ENCODE measurements around the gene CRHR2.

The CRHR2 gene

GRCh38 chr7:30683306-30683705 is 1.1 kb upstream of the CRHR2 start:
- no peak for TF ChIP-seq CTCF (IDR thresholded peaks at IDR 0.05; ENCODE audit: low read depth, low read length)
- no peak for DNase-seq (ENCODE audit: extremely low read depth, low read depth)

GRCh38 chr7:30681815-30682211 is 443 bp downstream of the CRHR2 start:
- DNase-seq (ENCODE audit: extremely low read depth, low read depth), result no peak
- TF ChIP-seq CTCF (IDR thresholded peaks at IDR 0.05; ENCODE audit: low read depth, low read length), result no peak

- DNase-seq (ENCODE audit: extremely low read depth, low read depth), result no peak
- TF ChIP-seq CTCF (IDR thresholded peaks at IDR 0.05; ENCODE audit: low read depth, low read length), result no peak
Measured at GRCh38 chr7:30681331-30681797, 892 bp downstream of the CRHR2 start.

GRCh38 chr7:30679664-30680063 is 2.6 kb downstream of the CRHR2 start:
- no peak for TF ChIP-seq CTCF (IDR thresholded peaks at IDR 0.05; ENCODE audit: low read depth, low read length)
- DNase-seq (ENCODE audit: extremely low read depth, low read depth), result no peak

- no peak for DNase-seq (ENCODE audit: extremely low read depth, low read depth)
- no peak for TF ChIP-seq CTCF (IDR thresholded peaks at IDR 0.05; ENCODE audit: low read depth, low read length)
Measured at GRCh38 chr7:30678805-30679204, 3.5 kb downstream of the CRHR2 start.

- no peak for TF ChIP-seq CTCF (IDR thresholded peaks at IDR 0.05; ENCODE audit: low read depth, low read length)
- no peak for DNase-seq (ENCODE audit: extremely low read depth, low read depth)
Measured at GRCh38 chr7:30674876-30675275, 7.4 kb downstream of the CRHR2 start.

GRCh38 chr7:30674420-30674819 is 7.8 kb downstream of the CRHR2 start:
- DNase-seq (ENCODE audit: extremely low read depth, low read depth), result no peak
- TF ChIP-seq CTCF (IDR thresholded peaks at IDR 0.05; ENCODE audit: low read depth, low read length), result no peak
